Liver (tissue), 9 donors: Measurements from ENCODE around the gene RAD51C. TPM values are rescaled to one million over a fixed set of nuclear protein-coding genes. Genes with fewer than 3 reads are reported as not detected.

Experiments
- DNase-seq: peaks from one replicate; pipeline ENCODE4 v3.0.0-alpha.2; 2017; ENCODE audit warnings: low spot score
- H3K27ac ChIP-seq, 2 donors: one replicate each; pipeline ENCODE4 v1.7.0; 2013; ENCODE audit warnings: inconsistent platforms in 2 of 2, low read length in 2 of 2, control low read depth in 1 of 2, low read depth in 1 of 2, mild to moderate bottlenecking in 1 of 2
- H3K27me3 ChIP-seq, 4 donors: one replicate each; pipeline versions ENCODE4 v1.6.1 to v1.7.0; 2013; ENCODE audit warnings: low read length in 3 of 4, inconsistent platforms in 1 of 4, mild to moderate bottlenecking in 1 of 4, moderate library complexity in 1 of 4; ENCODE audit not compliant: control insufficient read depth in 4 of 4, insufficient read depth in 4 of 4
- H3K36me3 ChIP-seq, 4 donors: one replicate each; pipeline versions ENCODE4 v1.6.1 to v1.7.0; 2013; ENCODE audit warnings: low read length in 3 of 4, mild to moderate bottlenecking in 3 of 4, low read depth in 1 of 4, moderate library complexity in 1 of 4; ENCODE audit not compliant: control insufficient read depth in 4 of 4, insufficient read depth in 3 of 4
- H3K4me1 ChIP-seq, 4 donors: one replicate each; pipeline versions ENCODE4 v1.6.1 to v1.7.0; 2013; ENCODE audit warnings: low read length in 3 of 4, mild to moderate bottlenecking in 3 of 4, moderate library complexity in 1 of 4; ENCODE audit not compliant: control insufficient read depth in 4 of 4, insufficient read depth in 4 of 4
- H3K4me3 ChIP-seq, 3 donors: one replicate each; pipeline versions ENCODE4 v1.6.1 to v1.7.0; 2013; ENCODE audit warnings: low read length in 3 of 3, control low read depth in 1 of 3, low read depth in 1 of 3, mild to moderate bottlenecking in 1 of 3
- H3K9ac ChIP-seq, 2 donors: one replicate each; pipeline ENCODE4 v1.7.0; 2013; ENCODE audit warnings: low read length in 2 of 2, mild to moderate bottlenecking in 2 of 2, moderate library complexity in 2 of 2, control low read depth in 1 of 2, low read depth in 1 of 2
- H3K9me3 ChIP-seq, 4 donors: one replicate each; pipeline versions ENCODE4 v1.6.1 to v1.7.0; 2013; ENCODE audit warnings: low read length in 3 of 4; ENCODE audit not compliant: control insufficient read depth in 4 of 4
- FOXA1 ChIP-seq: IDR thresholded peaks from 2 replicates; pipeline ENCODE4 v1.6.1; 2016; ENCODE audit warnings: antibody characterized with exemption
- FOXA2 ChIP-seq: IDR thresholded peaks from 2 replicates; pipeline ENCODE4 v1.6.1; 2016; ENCODE audit warnings: antibody characterized with exemption
- GABPA ChIP-seq, 2 donors: IDR thresholded peaks in 1 of 2; conservative IDR thresholded peaks in 1 of 2; 2 replicates each; pipeline ENCODE4 v1.6.1; 2016; ENCODE audit warnings: antibody characterized with exemption in 2 of 2, mild to moderate bottlenecking in 1 of 2, moderate library complexity in 1 of 2
- HNF4A ChIP-seq, 2 donors: conservative IDR thresholded peaks; 2 replicates each; pipeline ENCODE4 v1.6.1; 2016; ENCODE audit warnings: antibody characterized with exemption in 2 of 2, mild to moderate bottlenecking in 2 of 2
- HNF4G ChIP-seq: IDR thresholded peaks from 2 replicates; pipeline ENCODE4 v1.6.1; 2016; ENCODE audit warnings: antibody characterized with exemption
- JUND ChIP-seq, 2 donors: IDR thresholded peaks; 2 replicates each; pipeline ENCODE4 v1.6.1; 2016; ENCODE audit warnings: antibody characterized with exemption in 2 of 2
- MAX ChIP-seq: IDR thresholded peaks from 2 replicates; pipeline ENCODE4 v1.6.1; 2016; ENCODE audit warnings: antibody characterized with exemption
- NR2F2 ChIP-seq: IDR thresholded peaks from 2 replicates; pipeline ENCODE4 v1.6.1; 2016; ENCODE audit warnings: antibody characterized with exemption
- SP1 ChIP-seq: IDR thresholded peaks from 2 replicates; pipeline ENCODE4 v1.6.1; 2018; ENCODE audit warnings: antibody characterized with exemption, mild to moderate bottlenecking
- YY1 ChIP-seq: IDR thresholded peaks from 2 replicates; pipeline ENCODE4 v1.6.1; 2016; ENCODE audit warnings: antibody characterized with exemption, mild to moderate bottlenecking
- WGBS: extraction: QIAGEN DNeasy Blood & Tissue Kit; methylation state at CpG from one replicate; pipeline ENCODE4 v1.1.7; 2013; 5-methylcytosine and 5-hydroxymethylcytosine counted together
- polyA plus RNA-seq, 2 donors: library from polyadenylated mRNA; stranded (reverse) in 1 of 2; unstranded in 1 of 2; fragments of 200-250 nt in 1 of 2; fragments of >200 nt in 1 of 2; fragmentation: Nextera tagmentation in 1 of 2; extraction: Ambion mirVana in 1 of 2; gene quantifications; one replicate each; pipeline versions ENCODE4 v1.2.1 to v1.2.3, GENCODE V29; 2013 to 2015
- total RNA-seq, 2 donors: library from RNA; depleted of rRNA; stranded (reverse); fragments of >200 nt; gene quantifications; one replicate each; pipeline ENCODE4 v1.2.3, GENCODE V29; 2014
- TF ChIP-seq, protein P1 (sequence below): IDR thresholded peaks from 2 replicates; pipeline ENCODE4 v1.6.1; 2016; ENCODE audit warnings: antibody characterized with exemption
- TF ChIP-seq, protein P2 (sequence below): IDR thresholded peaks from 2 replicates; pipeline ENCODE4 v1.6.1; 2016; ENCODE audit warnings: antibody characterized with exemption, mild to moderate bottlenecking
- TF ChIP-seq, protein P3 (sequence below): IDR thresholded peaks from 2 replicates; pipeline ENCODE4 v1.6.1; 2016; ENCODE audit warnings: antibody characterized with exemption
- donor health status: healthy.
- donor health status: healthy.
- donor health status: healthy.
- donor health status: healthy.
- donor health status: healthy.

RAD51C gene
- total and polyA plus RNA-seq, 4 donors, result 6.9 to 22.2 (median 12.5) TPM

GRCh38 chr17:58667934-58668597 is 24.3 kb upstream of the RAD51C start:
- H3K36me3 ChIP-seq, result no peaks in the 10 kb centered on the region
- 96% methylated on average over 1 of the region's 1 CpG for WGBS

DNA sequence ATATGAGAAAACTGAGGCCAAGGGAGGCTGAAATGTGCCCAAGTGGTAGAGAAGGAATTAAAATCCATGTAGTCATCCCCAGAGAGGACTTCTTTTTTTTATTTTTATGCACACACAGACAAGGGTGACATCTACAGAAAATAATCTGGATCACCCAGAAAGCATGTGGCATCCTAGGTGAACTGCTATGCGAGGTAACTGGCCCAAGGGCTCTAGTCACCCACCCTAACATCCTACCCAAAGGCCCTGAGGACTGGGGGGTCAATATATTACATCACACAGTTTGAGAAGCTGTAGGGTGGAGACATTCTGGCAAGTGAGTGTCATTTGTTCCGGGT is 23.8 kb upstream of the RAD51C start:
- no peak overlapping the region for H3K9ac ChIP-seq
- TF ChIP-seq, protein P1, sequence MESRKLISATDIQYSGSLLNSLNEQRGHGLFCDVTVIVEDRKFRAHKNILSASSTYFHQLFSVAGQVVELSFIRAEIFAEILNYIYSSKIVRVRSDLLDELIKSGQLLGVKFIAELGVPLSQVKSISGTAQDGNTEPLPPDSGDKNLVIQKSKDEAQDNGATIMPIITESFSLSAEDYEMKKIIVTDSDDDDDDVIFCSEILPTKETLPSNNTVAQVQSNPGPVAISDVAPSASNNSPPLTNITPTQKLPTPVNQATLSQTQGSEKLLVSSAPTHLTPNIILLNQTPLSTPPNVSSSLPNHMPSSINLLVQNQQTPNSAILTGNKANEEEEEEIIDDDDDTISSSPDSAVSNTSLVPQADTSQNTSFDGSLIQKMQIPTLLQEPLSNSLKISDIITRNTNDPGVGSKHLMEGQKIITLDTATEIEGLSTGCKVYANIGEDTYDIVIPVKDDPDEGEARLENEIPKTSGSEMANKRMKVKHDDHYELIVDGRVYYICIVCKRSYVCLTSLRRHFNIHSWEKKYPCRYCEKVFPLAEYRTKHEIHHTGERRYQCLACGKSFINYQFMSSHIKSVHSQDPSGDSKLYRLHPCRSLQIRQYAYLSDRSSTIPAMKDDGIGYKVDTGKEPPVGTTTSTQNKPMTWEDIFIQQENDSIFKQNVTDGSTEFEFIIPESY, result no peak
- no peak for TF ChIP-seq HNF4A (conservative IDR thresholded peaks at IDR 0.05)
- TF ChIP-seq, protein P2, sequence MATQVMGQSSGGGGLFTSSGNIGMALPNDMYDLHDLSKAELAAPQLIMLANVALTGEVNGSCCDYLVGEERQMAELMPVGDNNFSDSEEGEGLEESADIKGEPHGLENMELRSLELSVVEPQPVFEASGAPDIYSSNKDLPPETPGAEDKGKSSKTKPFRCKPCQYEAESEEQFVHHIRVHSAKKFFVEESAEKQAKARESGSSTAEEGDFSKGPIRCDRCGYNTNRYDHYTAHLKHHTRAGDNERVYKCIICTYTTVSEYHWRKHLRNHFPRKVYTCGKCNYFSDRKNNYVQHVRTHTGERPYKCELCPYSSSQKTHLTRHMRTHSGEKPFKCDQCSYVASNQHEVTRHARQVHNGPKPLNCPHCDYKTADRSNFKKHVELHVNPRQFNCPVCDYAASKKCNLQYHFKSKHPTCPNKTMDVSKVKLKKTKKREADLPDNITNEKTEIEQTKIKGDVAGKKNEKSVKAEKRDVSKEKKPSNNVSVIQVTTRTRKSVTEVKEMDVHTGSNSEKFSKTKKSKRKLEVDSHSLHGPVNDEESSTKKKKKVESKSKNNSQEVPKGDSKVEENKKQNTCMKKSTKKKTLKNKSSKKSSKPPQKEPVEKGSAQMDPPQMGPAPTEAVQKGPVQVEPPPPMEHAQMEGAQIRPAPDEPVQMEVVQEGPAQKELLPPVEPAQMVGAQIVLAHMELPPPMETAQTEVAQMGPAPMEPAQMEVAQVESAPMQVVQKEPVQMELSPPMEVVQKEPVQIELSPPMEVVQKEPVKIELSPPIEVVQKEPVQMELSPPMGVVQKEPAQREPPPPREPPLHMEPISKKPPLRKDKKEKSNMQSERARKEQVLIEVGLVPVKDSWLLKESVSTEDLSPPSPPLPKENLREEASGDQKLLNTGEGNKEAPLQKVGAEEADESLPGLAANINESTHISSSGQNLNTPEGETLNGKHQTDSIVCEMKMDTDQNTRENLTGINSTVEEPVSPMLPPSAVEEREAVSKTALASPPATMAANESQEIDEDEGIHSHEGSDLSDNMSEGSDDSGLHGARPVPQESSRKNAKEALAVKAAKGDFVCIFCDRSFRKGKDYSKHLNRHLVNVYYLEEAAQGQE, result no peak
- TF ChIP-seq GABPA (IDR thresholded peaks at IDR 0.05 in 1 of 2, conservative IDR thresholded peaks at IDR 0.05 in 1 of 2), result no peak
- no peak for TF ChIP-seq HNF4G
- TF ChIP-seq FOXA1, result no peak
- TF ChIP-seq, protein P3, sequence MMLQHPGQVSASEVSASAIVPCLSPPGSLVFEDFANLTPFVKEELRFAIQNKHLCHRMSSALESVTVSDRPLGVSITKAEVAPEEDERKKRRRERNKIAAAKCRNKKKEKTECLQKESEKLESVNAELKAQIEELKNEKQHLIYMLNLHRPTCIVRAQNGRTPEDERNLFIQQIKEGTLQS, result no peak
- TF ChIP-seq FOXA2, result no peak
- H3K27ac ChIP-seq, result no peak overlapping the region
- no peaks in the 10 kb centered on the region for H3K4me1 ChIP-seq
- H3K9me3 ChIP-seq, result no peaks in the 10 kb centered on the region
- H3K4me3 ChIP-seq, result no peak overlapping the region
- H3K27me3 ChIP-seq, result no peaks in the 10 kb centered on the region
- no peak for DNase-seq
- H3K36me3 ChIP-seq, result no peaks in the 10 kb centered on the region
- WGBS, result 93% methylated on average over 2 of the region's 2 CpGs

More at GRCh38 chr17:58667934-58668597, 24.3 kb upstream of the RAD51C start:
- no peak overlapping the region for H3K27ac ChIP-seq
- no peak overlapping the region for H3K9ac ChIP-seq
- H3K4me3 ChIP-seq, result no peak overlapping the region
- no peak for DNase-seq
- TF ChIP-seq SP1 (no peak), GABPA (IDR thresholded peaks at IDR 0.05 in 1 of 2, conservative IDR thresholded peaks at IDR 0.05 in 1 of 2) (no peak), MAX (no peak), HNF4A (conservative IDR thresholded peaks at IDR 0.05) (no peak), FOXA2 (no peak)
- TF ChIP-seq, protein P3, result no peak
- no peaks in the 10 kb centered on the region for H3K27me3 ChIP-seq
- H3K9me3 ChIP-seq, result no peaks in the 10 kb centered on the region
- no peaks in the 10 kb centered on the region for H3K4me1 ChIP-seq

DNA sequence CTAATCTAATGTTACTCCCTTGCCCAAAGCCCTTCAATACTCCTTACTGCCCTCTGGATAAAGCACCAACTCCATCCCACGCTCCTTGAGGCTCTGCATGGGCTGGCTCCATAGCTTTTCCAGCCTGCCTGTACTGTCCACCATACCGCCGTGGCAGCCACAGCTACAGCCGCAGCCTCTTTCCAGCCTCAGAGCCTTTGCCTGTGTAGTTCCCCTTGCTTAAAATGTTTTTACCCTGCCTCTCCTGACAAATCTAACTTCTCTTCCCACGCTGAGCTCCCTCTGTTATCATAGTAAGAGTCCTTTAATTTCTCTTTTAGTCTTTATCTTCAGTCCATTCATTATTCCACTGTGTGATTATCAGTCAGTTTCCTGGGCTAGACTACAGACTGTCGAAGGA is 22.5 kb upstream of the RAD51C start:
- TF ChIP-seq NR2F2 (no peak), JUND (IDR thresholded peaks at IDR 0.05) (no peak), YY1 (no peak)
- TF ChIP-seq, protein P3, result no peak
- no peaks in the 10 kb centered on the region for H3K27me3 ChIP-seq
- WGBS, result 74% methylated on average over 6 of the region's 6 CpGs
- DNase-seq, result no peak
- no peaks in the 10 kb centered on the region for H3K4me1 ChIP-seq
- no peak overlapping the region for H3K4me3 ChIP-seq
- no peak overlapping the region for H3K9ac ChIP-seq
- no peak overlapping the region for H3K27ac ChIP-seq
- no peaks in the 10 kb centered on the region for H3K9me3 ChIP-seq
- H3K36me3 ChIP-seq, result no peaks in the 10 kb centered on the region
